ENCODE results near the gene XPC. TPM values are rescaled to one million over a fixed set of nuclear protein-coding genes. Genes with fewer than 3 reads are reported as not detected.
A peak's percentile ranks its signal among the peaks of the same experiment; 100 is the strongest.

XPC gene
- total RNA-seq, 1 donor from 2014 or later = 10.4 TPM

GRCh38 chr3:14128724-14129123, 49.7 kb downstream of the XPC start:
- H3K4me1 ChIP-seq = peaks cover 39% of the 10 kb centered on the region
- peaks cover 62% of the 10 kb centered on the region for H3K36me3 ChIP-seq
- no peaks in the 10 kb centered on the region for H3K9me3 ChIP-seq (replicated peaks)
- no peaks in the 10 kb centered on the region for H3K27me3 ChIP-seq (ENCODE audit: low read depth)
- intact Hi-C loops (cut with micrococcal nuclease) = no loop called here
- no peak overlapping the region for H3K27ac ChIP-seq (replicated peaks)
- DNase-seq = no peak
- TF ChIP-seq, protein P1, sequence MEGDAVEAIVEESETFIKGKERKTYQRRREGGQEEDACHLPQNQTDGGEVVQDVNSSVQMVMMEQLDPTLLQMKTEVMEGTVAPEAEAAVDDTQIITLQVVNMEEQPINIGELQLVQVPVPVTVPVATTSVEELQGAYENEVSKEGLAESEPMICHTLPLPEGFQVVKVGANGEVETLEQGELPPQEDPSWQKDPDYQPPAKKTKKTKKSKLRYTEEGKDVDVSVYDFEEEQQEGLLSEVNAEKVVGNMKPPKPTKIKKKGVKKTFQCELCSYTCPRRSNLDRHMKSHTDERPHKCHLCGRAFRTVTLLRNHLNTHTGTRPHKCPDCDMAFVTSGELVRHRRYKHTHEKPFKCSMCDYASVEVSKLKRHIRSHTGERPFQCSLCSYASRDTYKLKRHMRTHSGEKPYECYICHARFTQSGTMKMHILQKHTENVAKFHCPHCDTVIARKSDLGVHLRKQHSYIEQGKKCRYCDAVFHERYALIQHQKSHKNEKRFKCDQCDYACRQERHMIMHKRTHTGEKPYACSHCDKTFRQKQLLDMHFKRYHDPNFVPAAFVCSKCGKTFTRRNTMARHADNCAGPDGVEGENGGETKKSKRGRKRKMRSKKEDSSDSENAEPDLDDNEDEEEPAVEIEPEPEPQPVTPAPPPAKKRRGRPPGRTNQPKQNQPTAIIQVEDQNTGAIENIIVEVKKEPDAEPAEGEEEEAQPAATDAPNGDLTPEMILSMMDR (IDR thresholded peaks at IDR 0.05; ENCODE audit: borderline replicate concordance) = no peak
- H3K4me3 ChIP-seq = no peak overlapping the region

GRCh38 chr3:14127516-14128161, 50.8 kb downstream of the XPC start:
- intact Hi-C loops (cut with micrococcal nuclease) = no loop called here
- H3K9me3 ChIP-seq (replicated peaks) = no peaks in the 10 kb centered on the region
- no peak overlapping the region for H3K4me3 ChIP-seq
- TF ChIP-seq, protein P1 (IDR thresholded peaks at IDR 0.05; ENCODE audit: borderline replicate concordance) = no peak
- peaks cover 51% of the 10 kb centered on the region for H3K36me3 ChIP-seq
- no peak for DNase-seq
- no peaks in the 10 kb centered on the region for H3K27me3 ChIP-seq (ENCODE audit: low read depth)
- H3K4me1 ChIP-seq = peaks cover 50% of the 10 kb centered on the region
- no peak overlapping the region for H3K27ac ChIP-seq (replicated peaks)

DNA sequence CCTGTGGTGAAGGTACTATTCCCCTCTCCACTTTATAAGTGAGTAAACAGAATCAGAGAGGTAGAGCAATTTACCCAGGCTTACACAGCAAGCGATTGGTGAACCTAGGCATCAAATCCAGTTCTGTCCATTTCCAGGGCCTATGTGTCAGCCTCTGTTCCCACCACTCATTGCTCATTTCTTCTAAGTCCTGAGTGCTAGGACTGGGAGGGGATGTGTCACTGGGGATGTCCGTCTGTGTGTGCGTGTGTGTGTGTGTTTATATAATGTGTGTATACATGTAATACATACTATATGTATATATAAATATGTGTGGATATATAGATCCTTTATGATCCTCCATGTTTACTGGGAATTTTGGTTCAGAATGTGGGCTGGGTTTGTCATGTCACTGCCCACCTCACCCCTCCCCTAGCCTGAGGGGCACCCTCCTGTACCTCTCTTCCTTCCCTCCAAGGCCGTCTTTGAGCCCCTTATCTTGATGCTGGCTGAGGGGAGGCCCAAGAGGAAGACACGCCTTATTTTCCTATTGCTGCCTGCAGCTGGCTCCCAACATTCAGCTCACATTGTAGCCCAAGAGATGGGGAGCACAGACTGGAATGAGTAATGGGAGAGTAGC, 51.4 kb downstream of the XPC start:
- intact Hi-C loops (cut with micrococcal nuclease) = no loop called here
- Histone ChIP-seq H3K27me3 (ENCODE audit: low read depth) (no peaks in the 10 kb centered on the region), H3K27ac (replicated peaks) (peak overlapping the region; percentile 90), H3K4me3 (peak overlapping the region; percentile 75), H3K4me1 (peaks cover 56% of the 10 kb centered on the region), H3K9me3 (replicated peaks) (no peaks in the 10 kb centered on the region), H3K36me3 (peaks cover 45% of the 10 kb centered on the region)
- TF ChIP-seq, protein P1 (IDR thresholded peaks at IDR 0.05; ENCODE audit: borderline replicate concordance) = no peak
- DNase-seq = no peak

- Histone ChIP-seq H3K4me1 (peaks cover 56% of the 10 kb centered on the region), H3K9me3 (replicated peaks) (no peaks in the 10 kb centered on the region), H3K36me3 (peaks cover 45% of the 10 kb centered on the region), H3K27me3 (ENCODE audit: low read depth) (no peaks in the 10 kb centered on the region), H3K27ac (replicated peaks) (peak overlapping the region; percentile 90), H3K4me3 (peak overlapping the region; percentile 75)
- TF ChIP-seq, protein P1 (IDR thresholded peaks at IDR 0.05; ENCODE audit: borderline replicate concordance) = no peak
- DNase-seq = peak; percentile 65
- intact Hi-C loops (cut with micrococcal nuclease) = no loop called here
Measured at GRCh38 chr3:14126017-14126886, 52.1 kb downstream of the XPC start.

DNA sequence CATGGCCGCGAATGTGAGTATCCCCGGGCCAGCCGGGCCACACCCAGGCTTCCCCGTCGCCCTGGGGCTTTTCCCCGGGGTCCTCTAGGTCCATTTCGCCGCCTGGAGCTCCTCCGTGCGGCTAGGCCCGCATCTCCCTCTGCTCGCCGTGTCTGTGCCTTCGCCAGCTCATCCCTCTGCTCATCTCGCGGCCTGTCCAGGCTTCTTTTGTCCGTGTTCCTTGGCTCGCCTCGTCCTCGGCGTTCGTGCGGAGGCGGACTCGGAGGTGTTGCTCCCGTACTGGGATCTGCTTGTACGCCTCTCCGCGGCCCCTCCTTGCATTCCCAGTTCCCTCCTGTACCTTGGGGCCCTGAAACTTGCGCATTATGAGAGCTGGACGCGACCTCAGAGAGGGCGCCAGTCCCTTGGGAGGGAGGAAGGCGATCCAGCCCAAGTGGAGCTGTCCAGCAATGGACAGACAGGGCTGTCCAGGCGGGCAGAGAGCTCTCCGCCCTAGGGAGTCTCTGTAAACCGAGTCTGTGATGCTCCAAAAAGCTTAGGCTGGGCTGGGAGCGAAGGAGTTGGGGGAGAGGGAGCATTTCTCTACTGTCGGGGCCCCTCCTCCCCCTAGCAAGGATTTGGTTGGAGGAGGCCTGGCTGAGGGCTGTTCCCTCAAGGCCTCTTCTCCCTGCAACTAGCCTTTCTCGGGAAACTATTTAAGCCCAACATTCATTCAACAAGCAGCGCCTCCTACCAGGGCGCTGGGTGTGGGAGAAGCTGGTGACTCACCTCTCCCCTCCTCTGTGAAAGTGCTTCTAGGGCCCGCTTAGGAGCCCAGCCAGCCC, 53.0 kb downstream of the XPC start:
- no peaks in the 10 kb centered on the region for H3K9me3 ChIP-seq (replicated peaks)
- peak overlapping the region; percentile 90 for H3K27ac ChIP-seq (replicated peaks)
- intact Hi-C loops (cut with micrococcal nuclease) = no loop called here
- peaks cover 56% of the 10 kb centered on the region for H3K4me1 ChIP-seq
- DNase-seq = peak; percentile 42
- TF ChIP-seq, protein P1 (IDR thresholded peaks at IDR 0.05; ENCODE audit: borderline replicate concordance) = no peak
- no peaks in the 10 kb centered on the region for H3K27me3 ChIP-seq (ENCODE audit: low read depth)
- H3K36me3 ChIP-seq = peaks cover 45% of the 10 kb centered on the region
- peak overlapping the region; percentile 75 for H3K4me3 ChIP-seq
